ENCODE measurements around the gene UBA3.

Gene UBA3

GRCh38 chr3:69005791-69006482, 74.2 kb downstream of the UBA3 start:
- Histone ChIP-seq H3K4me1 (ENCODE audit: control insufficient read depth, low read length) (no peaks in the 10 kb centered on the region), H3K27me3 (ENCODE audit: control insufficient read depth, low read length) (no peaks in the 10 kb centered on the region), H4K20me1 (ENCODE audit: control insufficient read depth, insufficient read depth, low read depth, low read length) (no peaks in the 10 kb centered on the region; the same call in 1 of the 2 replicates), H3K4me3 (ENCODE audit: low read length) (no peak overlapping the region), H3K27ac (ENCODE audit: low read depth, low read length) (no peak overlapping the region), H3K36me3 (ENCODE audit: control insufficient read depth, low read length) (peaks cover 10% of the 10 kb centered on the region; the same call in 1 of the 2 replicates), H3K4me2 (ENCODE audit: low read length) (no peak overlapping the region), H3K9me3 (ENCODE audit: control insufficient read depth, insufficient read depth, low read length) (no peaks in the 10 kb centered on the region), H3K79me2 (ENCODE audit: control insufficient read depth, low read length) (no peaks in the 10 kb centered on the region), H3F3A (ENCODE audit: control insufficient read depth, insufficient read depth) (no peaks in the 10 kb centered on the region), H3K9me2 (replicated peaks; ENCODE audit: control insufficient read depth, low read length) (no peaks in the 10 kb centered on the region)
- TF ChIP-seq, protein P1, sequence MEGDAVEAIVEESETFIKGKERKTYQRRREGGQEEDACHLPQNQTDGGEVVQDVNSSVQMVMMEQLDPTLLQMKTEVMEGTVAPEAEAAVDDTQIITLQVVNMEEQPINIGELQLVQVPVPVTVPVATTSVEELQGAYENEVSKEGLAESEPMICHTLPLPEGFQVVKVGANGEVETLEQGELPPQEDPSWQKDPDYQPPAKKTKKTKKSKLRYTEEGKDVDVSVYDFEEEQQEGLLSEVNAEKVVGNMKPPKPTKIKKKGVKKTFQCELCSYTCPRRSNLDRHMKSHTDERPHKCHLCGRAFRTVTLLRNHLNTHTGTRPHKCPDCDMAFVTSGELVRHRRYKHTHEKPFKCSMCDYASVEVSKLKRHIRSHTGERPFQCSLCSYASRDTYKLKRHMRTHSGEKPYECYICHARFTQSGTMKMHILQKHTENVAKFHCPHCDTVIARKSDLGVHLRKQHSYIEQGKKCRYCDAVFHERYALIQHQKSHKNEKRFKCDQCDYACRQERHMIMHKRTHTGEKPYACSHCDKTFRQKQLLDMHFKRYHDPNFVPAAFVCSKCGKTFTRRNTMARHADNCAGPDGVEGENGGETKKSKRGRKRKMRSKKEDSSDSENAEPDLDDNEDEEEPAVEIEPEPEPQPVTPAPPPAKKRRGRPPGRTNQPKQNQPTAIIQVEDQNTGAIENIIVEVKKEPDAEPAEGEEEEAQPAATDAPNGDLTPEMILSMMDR (IDR thresholded peaks at IDR 0.05; ENCODE audit: low read depth, low read length, poor library complexity, severe bottlenecking): no peak
- TF ChIP-seq EZH2phosphoT487 (IDR thresholded peaks at IDR 0.05; ENCODE audit: borderline replicate concordance, low read length): no peak

DNA sequence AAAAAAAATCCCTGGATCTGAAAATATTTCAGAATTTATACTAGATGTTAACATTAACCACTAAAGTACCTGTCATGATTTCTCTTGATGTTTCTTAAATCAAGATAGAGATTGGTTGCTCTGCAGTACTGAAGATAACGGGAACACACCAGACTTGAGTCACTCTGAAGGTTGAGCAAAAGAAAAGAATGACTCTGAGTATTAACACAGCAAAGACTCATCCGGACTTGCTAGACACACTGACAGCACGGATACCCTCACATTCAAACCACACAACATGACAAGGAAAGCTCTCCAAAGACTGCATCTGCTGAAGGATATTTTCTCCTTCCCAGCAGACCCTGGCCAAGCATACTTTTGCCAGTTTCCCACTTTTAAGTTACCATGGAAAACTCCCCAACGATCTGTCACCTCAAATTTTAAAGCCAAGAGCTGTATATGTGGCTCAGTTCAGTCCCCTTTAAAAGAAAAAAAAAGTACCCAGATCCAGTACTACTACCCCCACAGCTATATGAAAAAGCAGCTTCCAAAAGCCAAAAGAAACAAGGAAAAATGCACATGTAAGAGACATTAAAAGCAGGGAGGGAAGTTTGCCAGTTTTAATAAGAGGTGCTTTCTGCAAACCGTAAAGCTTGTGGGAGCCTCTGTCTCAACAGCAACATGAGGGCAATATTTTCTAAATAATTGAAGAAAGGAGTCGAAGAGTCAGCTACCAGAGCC, 74.9 kb downstream of the UBA3 start:
- H3K9me3 ChIP-seq (ENCODE audit: control insufficient read depth, insufficient read depth, low read length): no peaks in the 10 kb centered on the region
- no peak overlapping the region for H3K4me3 ChIP-seq (ENCODE audit: low read length)
- peaks cover 10% of the 10 kb centered on the region; the same call in 1 of the 2 replicates for H3K36me3 ChIP-seq (ENCODE audit: control insufficient read depth, low read length)
- no peaks in the 10 kb centered on the region for H3F3A ChIP-seq (ENCODE audit: control insufficient read depth, insufficient read depth)
- no peak overlapping the region for H3K4me2 ChIP-seq (ENCODE audit: low read length)
- no peaks in the 10 kb centered on the region for H3K79me2 ChIP-seq (ENCODE audit: control insufficient read depth, low read length)
- H4K20me1 ChIP-seq (ENCODE audit: control insufficient read depth, insufficient read depth, low read depth, low read length): no peaks in the 10 kb centered on the region; the same call in 1 of the 2 replicates
- H3K27ac ChIP-seq (ENCODE audit: low read depth, low read length): no peak overlapping the region
- no peaks in the 10 kb centered on the region for H3K4me1 ChIP-seq (ENCODE audit: control insufficient read depth, low read length)
- H3K9me2 ChIP-seq (replicated peaks; ENCODE audit: control insufficient read depth, low read length): no peaks in the 10 kb centered on the region
- TF ChIP-seq, protein P1 (IDR thresholded peaks at IDR 0.05; ENCODE audit: low read depth, low read length, poor library complexity, severe bottlenecking): no peak
- no peak for TF ChIP-seq EZH2phosphoT487 (IDR thresholded peaks at IDR 0.05; ENCODE audit: borderline replicate concordance, low read length)
- no peaks in the 10 kb centered on the region for H3K27me3 ChIP-seq (ENCODE audit: control insufficient read depth, low read length)
